Upper lobe of right lung (tissue), 1 donor: ENCODE data around the gene TAB3. TPM values are rescaled to one million over a fixed set of nuclear protein-coding genes. Genes with fewer than 3 reads are reported as not detected.

ENCODE experiments used
- ATAC-seq: fragments of 200-7000 bp; cut with Tn5 transposase; one replicate; pipeline ENCODE4 v1.9.1; 2020; ENCODE audit warnings: mild to moderate bottlenecking, moderate library complexity
- DNase-seq: peaks from one replicate; pipeline ENCODE4 v3.0.0-alpha.2; 2020
- H3K27ac ChIP-seq: fragments of 200-600 bp; one replicate; pipeline ENCODE4 v1.8.0; 2022
- H3K27me3 ChIP-seq: fragments of 200-600 bp; one replicate; pipeline ENCODE4 v1.8.0; 2022; ENCODE audit warnings: mild to moderate bottlenecking
- H3K36me3 ChIP-seq: fragments of 200-600 bp; one replicate; pipeline ENCODE4 v1.8.0; 2022
- H3K4me1 ChIP-seq: fragments of 200-600 bp; one replicate; pipeline ENCODE4 v1.8.0; 2022
- H3K4me3 ChIP-seq: fragments of 200-600 bp; one replicate; pipeline ENCODE4 v1.8.0; 2022; ENCODE audit warnings: mild to moderate bottlenecking
- H3K9me3 ChIP-seq: fragments of 200-600 bp; one replicate; pipeline ENCODE4 v1.8.0; 2022
- intact Hi-C: fragments of 100-400 bp; cut with DNase I; formaldehyde crosslinking; loops from one replicate; pipeline ENCODE4 v1.11.0; 2022
- total RNA-seq: library from RNA; stranded (reverse); fragmentation: NEBNext Ultra II Directional; extraction: Animal tissue kit (Norgen Biotek cat#: 25700); gene quantifications from one replicate; pipeline ENCODE4 v1.2.1, GENCODE V29; 2021
- TF ChIP-seq, protein P1 (sequence below): fragments of 200-600 bp; IDR thresholded peaks from one replicate; pipeline ENCODE4 v1.8.0; 2022; ENCODE audit warnings: antibody characterized with exemption
- donor health status: DM: no; HTN: yes; CAD: no; lungs with severe emphysema.

TAB3 gene
- total RNA-seq, 1 donor from 2014 or later: 21.9 TPM

DNA sequence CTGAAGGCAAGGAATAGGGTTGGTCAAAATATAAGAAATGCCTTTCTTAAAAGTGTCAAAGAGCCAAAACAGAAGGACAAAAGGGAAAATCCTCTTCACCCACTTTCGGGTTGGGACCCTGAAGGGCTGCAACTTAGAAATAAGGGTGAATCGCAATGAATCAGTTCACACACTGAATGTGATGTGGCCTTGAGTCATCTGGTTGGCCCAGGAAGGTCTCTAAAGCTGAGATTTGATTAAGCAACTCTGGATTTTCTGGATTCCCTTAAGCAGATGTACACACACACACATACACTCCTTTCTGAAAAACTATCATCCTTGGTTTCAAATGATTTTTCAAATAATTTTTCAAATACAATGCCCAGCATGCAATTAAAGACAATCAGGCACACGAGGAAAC is 13.1 kb downstream of the TAB3 start:
- Histone ChIP-seq H3K27ac (no peak overlapping the region), H3K4me1 (no peaks in the 10 kb centered on the region), H3K36me3 (no peaks in the 10 kb centered on the region), H3K4me3 (no peak overlapping the region), H3K9me3 (no peaks in the 10 kb centered on the region), H3K27me3 (no peaks in the 10 kb centered on the region)
- ATAC-seq: no peak
- intact Hi-C loops: no loop called here
- TF ChIP-seq, protein P1, sequence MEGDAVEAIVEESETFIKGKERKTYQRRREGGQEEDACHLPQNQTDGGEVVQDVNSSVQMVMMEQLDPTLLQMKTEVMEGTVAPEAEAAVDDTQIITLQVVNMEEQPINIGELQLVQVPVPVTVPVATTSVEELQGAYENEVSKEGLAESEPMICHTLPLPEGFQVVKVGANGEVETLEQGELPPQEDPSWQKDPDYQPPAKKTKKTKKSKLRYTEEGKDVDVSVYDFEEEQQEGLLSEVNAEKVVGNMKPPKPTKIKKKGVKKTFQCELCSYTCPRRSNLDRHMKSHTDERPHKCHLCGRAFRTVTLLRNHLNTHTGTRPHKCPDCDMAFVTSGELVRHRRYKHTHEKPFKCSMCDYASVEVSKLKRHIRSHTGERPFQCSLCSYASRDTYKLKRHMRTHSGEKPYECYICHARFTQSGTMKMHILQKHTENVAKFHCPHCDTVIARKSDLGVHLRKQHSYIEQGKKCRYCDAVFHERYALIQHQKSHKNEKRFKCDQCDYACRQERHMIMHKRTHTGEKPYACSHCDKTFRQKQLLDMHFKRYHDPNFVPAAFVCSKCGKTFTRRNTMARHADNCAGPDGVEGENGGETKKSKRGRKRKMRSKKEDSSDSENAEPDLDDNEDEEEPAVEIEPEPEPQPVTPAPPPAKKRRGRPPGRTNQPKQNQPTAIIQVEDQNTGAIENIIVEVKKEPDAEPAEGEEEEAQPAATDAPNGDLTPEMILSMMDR: no peak
- DNase-seq: no peak

- no peaks in the 10 kb centered on the region for H3K36me3 ChIP-seq
- DNase-seq: no peak
- H3K9me3 ChIP-seq: no peaks in the 10 kb centered on the region
- no peak overlapping the region for H3K27ac ChIP-seq
- no peaks in the 10 kb centered on the region for H3K27me3 ChIP-seq
- TF ChIP-seq, protein P1: no peak
- intact Hi-C loops: no loop called here
- no peak for ATAC-seq
- no peaks in the 10 kb centered on the region for H3K4me1 ChIP-seq
- no peak overlapping the region for H3K4me3 ChIP-seq
These were observed 14.2 kb downstream of the TAB3 start for GRCh38 chrX:30874851-30875250.

DNA sequence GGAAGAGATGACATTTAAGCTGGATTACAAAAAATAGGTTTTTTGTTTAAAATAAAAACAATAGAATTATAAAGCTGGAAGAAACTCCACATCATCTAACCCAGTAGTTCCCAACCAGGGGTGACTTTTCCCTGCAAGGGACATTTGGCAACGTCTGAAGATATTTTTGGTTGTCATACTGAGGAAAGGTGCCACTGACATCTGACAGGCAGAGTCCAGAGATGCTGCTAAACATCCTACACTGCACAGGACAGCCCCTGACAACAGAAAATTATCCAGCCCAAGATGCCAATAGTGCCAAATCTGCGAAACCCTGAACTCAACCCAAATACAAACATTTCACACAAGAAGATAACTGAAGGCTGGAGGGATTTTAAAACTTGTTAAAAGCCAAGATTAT is 18.5 kb downstream of the TAB3 start:
- no peak for DNase-seq
- TF ChIP-seq, protein P1: no peak
- Histone ChIP-seq H3K36me3 (peaks cover 8% of the 10 kb centered on the region), H3K4me1 (no peaks in the 10 kb centered on the region), H3K4me3 (no peak overlapping the region), H3K27ac (no peak overlapping the region), H3K27me3 (no peaks in the 10 kb centered on the region), H3K9me3 (no peaks in the 10 kb centered on the region)
- ATAC-seq: no peak
- intact Hi-C loops: no loop called here

DNA sequence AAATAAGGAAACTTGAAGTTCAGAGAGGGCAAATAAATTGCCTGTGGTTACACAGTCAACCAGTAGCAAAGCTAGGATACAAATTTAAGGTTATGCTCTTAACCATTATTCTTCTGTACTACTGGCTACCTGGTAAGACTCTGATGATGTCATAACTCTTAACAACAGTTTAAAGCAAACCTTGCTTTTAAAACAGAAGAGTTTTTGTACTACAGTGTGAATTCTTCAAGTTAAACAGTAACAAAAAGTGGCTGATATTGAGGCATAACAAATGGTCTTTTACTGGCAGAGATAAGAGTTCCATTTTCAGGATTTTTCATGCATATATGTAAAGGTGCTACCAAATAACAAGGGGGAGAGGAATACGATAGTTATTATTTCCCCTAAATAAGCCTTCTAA is 23.4 kb downstream of the TAB3 start:
- peaks cover 8% of the 10 kb centered on the region for H3K36me3 ChIP-seq
- H3K27me3 ChIP-seq: no peaks in the 10 kb centered on the region
- no peaks in the 10 kb centered on the region for H3K4me1 ChIP-seq
- intact Hi-C loops: no loop called here
- no peaks in the 10 kb centered on the region for H3K9me3 ChIP-seq
- DNase-seq (no peak), ATAC-seq (no peak)
- no peak overlapping the region for H3K27ac ChIP-seq
- TF ChIP-seq, protein P1: no peak
- no peak overlapping the region for H3K4me3 ChIP-seq

DNA sequence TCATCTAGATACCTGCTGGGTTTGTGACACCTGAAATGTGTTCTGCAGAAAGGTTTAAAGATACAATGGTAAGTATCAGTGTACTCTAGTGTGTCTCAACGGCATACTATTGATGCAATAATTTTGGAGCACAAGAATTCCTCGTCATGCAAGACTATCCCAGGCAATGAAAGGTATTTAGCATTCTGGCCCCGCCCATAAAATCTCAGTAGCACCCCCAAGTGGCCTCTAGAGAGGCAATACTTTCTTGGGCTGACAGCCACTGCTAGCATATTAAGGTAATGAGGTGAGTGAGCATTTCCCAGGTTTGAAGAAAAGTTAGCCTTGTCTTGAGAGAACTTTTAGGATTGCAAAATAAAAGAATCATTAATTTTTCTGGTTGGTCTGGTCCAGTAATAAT is 24.0 kb downstream of the TAB3 start:
- Histone ChIP-seq H3K4me3 (no peak overlapping the region), H3K27ac (no peak overlapping the region), H3K36me3 (peaks cover 8% of the 10 kb centered on the region), H3K4me1 (no peaks in the 10 kb centered on the region), H3K9me3 (no peaks in the 10 kb centered on the region), H3K27me3 (no peaks in the 10 kb centered on the region)
- intact Hi-C loops: no loop called here
- DNase-seq (no peak), ATAC-seq (peak; percentile 83)
- TF ChIP-seq, protein P1: no peak

- H3K27me3 ChIP-seq: no peaks in the 10 kb centered on the region
- TF ChIP-seq, protein P1: no peak
- intact Hi-C loops: no loop called here
- H3K36me3 ChIP-seq: peaks cover 8% of the 10 kb centered on the region
- no peak overlapping the region for H3K27ac ChIP-seq
- peak; percentile 88 for ATAC-seq
- no peak for DNase-seq
- H3K9me3 ChIP-seq: no peaks in the 10 kb centered on the region
- no peak overlapping the region for H3K4me3 ChIP-seq
- no peaks in the 10 kb centered on the region for H3K4me1 ChIP-seq
These were observed 24.7 kb downstream of the TAB3 start for GRCh38 chrX:30864383-30864785.
